ENCODE data around the gene SESN2. TPM values are rescaled to one million over a fixed set of nuclear protein-coding genes. Genes with fewer than 3 reads are reported as not detected.

Gene SESN2
- total RNA-seq, 6 experiments from 2014 or later = 4.5 to 17.9 (median 14.0) TPM

GRCh38 chr1:28229996-28230395 is 29.3 kb upstream of the SESN2 start:
- no peaks in the 10 kb centered on the region for H3K27me3 ChIP-seq
- H3K4me3 ChIP-seq = no peak overlapping the region
- ATAC-seq (no peak), DNase-seq (no peak)
- WGBS (ENCODE audit: insufficient coverage, low coverage, low lambda C conversion rate, missing lambda C conversion rate) = 94% methylated on average over 2 of the region's 2 CpGs
- peaks cover 0 to 15% (median 2%) of the 10 kb centered on the region in 4 donors for H3K4me1 ChIP-seq
- no peaks in the 10 kb centered on the region for H3K9me3 ChIP-seq
- TF ChIP-seq CTCF (IDR thresholded peaks at IDR 0.05) (no peak), POLR2A (IDR thresholded peaks at IDR 0.05) (no peak)
- intact Hi-C loops (cut with DNase I) = no loop called here
- H3K36me3 ChIP-seq = peaks cover 5 to 41% (median 25%) of the 10 kb centered on the region in 4 donors
- no peak overlapping the region for H3K27ac ChIP-seq

GRCh38 chr1:28232558-28233263 is 26.6 kb upstream of the SESN2 start, which contains the start of gene DNAJC8:
Gene DNAJC8, minus strand, starts transcription at chr1:28233029. Its CDS starts 31 bp downstream, at chr1:28232998.
- Histone ChIP-seq H3K4me1 (peaks cover 0 to 24% (median 7%) of the 10 kb centered on the region in 4 donors), H3K27me3 (no peaks in the 10 kb centered on the region), H3K9me3 (no peaks in the 10 kb centered on the region), H3K36me3 (peaks cover 0 to 16% (median 7%) of the 10 kb centered on the region in 4 donors), H3K27ac (peak within 1 kb of the TSS; percentile 47 to 75 (median 73)), H3K4me3 (peak within 1 kb of the TSS; percentile 85 to 89 (median 86))
- TF ChIP-seq CTCF (IDR thresholded peaks at IDR 0.05) (no peak), POLR2A (IDR thresholded peaks at IDR 0.05) (peak; percentile 55)
- peak; percentile 61 to 74 (median 66) for ATAC-seq
- peak; percentile 95 to 97 (median 96) for DNase-seq
- WGBS (ENCODE audit: insufficient coverage, low coverage, low lambda C conversion rate, missing lambda C conversion rate) = under 1% methylated on average over 22 of the region's 40 CpGs
- intact Hi-C loops (cut with DNase I) = no loop called here

DNA sequence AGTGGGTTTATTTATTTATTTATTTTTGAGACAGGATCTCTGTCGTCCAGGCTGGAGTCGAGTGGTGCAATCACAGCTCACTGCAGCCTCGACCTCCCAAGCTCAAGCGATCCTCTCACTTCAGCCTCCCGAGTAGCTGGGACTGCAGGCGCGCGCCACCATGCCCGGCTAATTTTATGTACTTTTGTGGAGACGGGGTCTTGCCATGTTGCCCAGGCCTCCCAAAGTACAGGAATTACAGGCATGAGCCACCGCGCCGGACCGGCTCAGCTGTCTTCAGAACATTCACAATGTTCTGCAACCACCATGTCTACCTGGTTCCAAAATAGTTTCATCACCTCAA is 26.1 kb upstream of the SESN2 start:
- peak overlapping the region; percentile 85 to 89 (median 86) for H3K4me3 ChIP-seq

More for the DNA sequence above, 26.1 kb upstream of the SESN2 start:
- DNase-seq = no peak
- TF ChIP-seq CTCF (IDR thresholded peaks at IDR 0.05) (no peak), POLR2A (IDR thresholded peaks at IDR 0.05) (no peak)
- Histone ChIP-seq H3K36me3 (peaks cover 0 to 11% (median 4%) of the 10 kb centered on the region in 4 donors), H3K27ac (peak overlapping the region; percentile 12 to 73 (median 47)), H3K9me3 (no peaks in the 10 kb centered on the region), H3K4me1 (peaks cover 0 to 24% (median 8%) of the 10 kb centered on the region in 4 donors), H3K27me3 (no peaks in the 10 kb centered on the region)
- 32% methylated on average over 6 of the region's 14 CpGs for WGBS (ENCODE audit: insufficient coverage, low coverage, low lambda C conversion rate, missing lambda C conversion rate)
- intact Hi-C loops (cut with DNase I) = no loop called here
- no peak for ATAC-seq

Measured in right lobe of liver (tissue), 6 donors.